SHP77 (cell line): ENCODE results near the gene CD3E.

Experiments
- DNase-seq, 2 experiments: peaks; one replicate each; lab custom pipeline; 2025; lab: John Stamatoyannopoulos, UW

Gene CD3E

DNA sequence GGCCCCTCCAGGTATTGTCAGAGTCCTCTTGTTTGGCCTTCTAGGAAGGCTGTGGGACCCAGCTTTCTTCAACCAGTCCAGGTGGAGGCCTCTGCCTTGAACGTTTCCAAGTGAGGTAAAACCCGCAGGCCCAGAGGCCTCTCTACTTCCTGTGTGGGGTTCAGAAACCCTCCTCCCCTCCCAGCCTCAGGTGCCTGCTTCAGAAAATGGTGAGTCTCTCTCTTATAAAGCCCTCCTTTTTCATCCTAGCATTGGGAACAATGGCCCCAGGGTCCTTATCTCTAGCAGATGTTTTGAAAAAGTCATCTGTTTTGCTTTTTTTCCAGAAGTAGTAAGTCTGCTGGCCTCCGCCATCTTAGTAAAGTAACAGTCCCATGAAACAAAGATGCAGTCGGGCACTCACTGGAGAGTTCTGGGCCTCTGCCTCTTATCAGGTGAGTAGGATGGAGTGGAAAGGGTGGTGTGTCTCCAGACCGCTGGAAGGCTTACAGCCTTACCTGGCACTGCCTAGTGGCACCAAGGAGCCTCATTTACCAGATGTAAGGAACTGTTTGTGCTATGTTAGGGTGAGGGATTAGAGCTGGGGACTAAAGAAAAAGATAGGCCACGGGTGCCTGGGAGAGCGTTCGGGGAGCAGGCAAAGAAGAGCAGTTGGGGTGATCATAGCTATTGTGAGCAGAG lies at the start of gene CD3E:
Gene CD3E, plus strand, starts transcription at position 163 of the 681 bp plus-strand sequence. Its CDS starts 223 bp downstream, at position 386.
- DNase-seq: no peak

DNA sequence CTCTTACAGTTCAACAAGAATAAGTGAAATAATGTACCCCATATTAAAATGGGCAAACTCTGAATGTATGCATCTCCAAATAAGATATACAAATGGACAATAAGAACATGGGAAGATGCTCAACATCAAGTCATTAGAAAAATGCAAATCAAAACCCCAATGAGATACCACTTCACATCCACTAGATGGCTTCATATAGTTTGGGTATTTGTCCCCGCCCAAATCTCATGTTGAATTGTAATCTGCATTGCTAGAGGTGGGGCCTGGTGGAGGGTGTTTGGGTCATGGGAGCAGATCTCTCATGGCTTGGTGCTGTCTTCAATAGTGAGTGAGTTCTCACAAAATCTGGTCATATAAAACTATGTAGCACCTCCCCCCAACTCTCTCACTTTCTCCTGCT lies 46.1 kb upstream of the CD3E start:
- no peak for DNase-seq

DNA sequence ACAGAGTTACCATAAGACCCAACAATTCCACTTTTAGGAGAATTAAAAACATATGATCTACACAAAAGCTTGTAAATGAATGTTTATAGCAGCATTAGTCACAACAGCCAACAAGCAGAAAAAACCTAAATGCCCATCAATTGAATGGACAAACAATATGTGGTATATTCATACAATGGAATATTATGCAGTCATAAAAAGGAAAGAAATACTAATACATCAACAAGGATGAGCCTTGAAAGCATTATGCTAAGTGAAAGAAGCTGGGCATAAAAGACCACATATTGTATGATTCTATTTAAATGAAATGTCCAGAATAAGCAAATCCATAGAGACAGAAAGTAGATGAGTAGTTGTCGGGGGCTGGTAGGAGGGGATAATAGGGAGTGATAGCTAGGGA lies 45.4 kb upstream of the CD3E start:
- no peak for DNase-seq

DNA sequence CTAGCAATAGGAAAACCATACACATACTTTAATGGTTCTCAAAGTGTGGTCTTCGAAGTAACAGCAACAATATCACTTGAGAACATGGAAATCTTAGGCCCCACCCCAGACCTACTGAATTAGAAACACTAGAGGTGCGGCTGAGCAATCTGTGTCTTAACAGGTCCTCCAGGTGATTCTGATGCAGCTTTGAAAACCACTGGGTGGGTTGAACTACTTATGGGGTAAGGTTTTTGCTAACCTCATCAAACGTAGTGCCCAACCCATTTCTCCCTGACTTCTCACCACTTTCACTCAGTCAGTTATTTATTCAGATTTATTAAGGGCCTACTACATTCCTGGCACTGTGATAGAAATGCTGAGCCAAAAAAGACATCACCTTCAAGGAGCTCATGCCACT lies 44.2 kb upstream of the CD3E start:
- no peak for DNase-seq

DNA sequence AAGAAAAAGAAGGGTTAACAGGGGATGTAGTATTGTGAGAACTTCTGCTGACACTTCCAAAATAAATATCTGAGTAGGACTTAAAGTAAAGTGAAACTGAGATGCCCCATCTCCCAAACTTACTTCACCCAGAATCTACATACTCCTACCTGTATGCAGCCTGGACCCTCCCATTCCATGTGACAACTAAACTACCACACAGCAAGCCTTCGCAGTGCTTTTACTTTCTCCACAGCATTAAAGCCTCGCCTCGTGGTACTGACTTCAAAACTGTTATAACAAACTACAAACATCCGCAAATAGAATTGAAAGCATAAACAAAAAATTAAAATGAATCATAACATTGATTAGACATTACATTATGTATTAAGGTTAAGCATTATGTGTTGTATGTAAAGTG lies 41.4 kb upstream of the CD3E start:
- DNase-seq: no peak

DNA sequence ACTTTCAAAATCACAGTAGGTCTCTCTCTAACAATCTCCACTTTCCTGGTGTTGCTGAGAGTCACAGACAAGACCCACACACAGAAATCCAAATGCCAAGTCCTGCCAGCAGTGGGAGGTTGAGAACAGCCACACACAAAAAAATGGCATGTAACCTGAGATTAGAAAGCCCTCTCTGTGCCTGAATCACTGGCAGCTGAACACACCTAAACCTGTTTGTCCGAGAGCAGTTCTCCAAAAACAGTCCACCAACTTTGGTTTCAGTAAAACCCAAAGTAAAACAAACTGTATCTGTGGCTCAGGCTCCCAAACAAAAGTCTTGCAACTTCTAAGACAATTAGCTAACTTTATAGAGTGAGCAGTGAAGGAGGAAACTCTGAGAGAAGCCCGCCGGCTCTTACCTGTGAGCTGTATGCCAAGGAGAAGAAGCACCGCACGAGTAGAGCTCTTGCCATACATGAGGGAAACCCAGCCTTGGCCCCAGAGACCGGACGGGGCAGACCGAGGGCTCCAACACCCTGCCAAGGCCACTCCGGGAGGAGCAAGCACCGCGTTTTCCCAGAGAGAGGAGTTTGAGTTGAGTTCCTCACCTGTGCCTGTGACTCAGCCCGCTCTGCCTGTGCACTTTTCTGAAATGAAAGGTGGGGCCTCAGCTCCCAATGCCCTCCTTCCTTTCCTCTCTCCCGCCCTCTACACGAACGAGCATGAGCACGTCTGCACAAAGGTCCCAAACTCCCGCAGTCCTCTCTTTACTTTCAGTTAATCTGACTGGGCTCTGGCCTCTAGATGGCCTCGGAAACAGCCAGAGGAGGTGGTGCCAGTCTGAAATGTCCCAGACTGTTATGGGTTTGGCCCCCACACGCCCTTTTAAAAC lies 40.6 kb upstream of the CD3E start, which contains the start of gene MPZL2:
Gene MPZL2, minus strand, starts transcription at position 603 of the 874 bp plus-strand sequence. Its CDS starts 144 bp downstream, at position 459.
- no peak for DNase-seq

DNA sequence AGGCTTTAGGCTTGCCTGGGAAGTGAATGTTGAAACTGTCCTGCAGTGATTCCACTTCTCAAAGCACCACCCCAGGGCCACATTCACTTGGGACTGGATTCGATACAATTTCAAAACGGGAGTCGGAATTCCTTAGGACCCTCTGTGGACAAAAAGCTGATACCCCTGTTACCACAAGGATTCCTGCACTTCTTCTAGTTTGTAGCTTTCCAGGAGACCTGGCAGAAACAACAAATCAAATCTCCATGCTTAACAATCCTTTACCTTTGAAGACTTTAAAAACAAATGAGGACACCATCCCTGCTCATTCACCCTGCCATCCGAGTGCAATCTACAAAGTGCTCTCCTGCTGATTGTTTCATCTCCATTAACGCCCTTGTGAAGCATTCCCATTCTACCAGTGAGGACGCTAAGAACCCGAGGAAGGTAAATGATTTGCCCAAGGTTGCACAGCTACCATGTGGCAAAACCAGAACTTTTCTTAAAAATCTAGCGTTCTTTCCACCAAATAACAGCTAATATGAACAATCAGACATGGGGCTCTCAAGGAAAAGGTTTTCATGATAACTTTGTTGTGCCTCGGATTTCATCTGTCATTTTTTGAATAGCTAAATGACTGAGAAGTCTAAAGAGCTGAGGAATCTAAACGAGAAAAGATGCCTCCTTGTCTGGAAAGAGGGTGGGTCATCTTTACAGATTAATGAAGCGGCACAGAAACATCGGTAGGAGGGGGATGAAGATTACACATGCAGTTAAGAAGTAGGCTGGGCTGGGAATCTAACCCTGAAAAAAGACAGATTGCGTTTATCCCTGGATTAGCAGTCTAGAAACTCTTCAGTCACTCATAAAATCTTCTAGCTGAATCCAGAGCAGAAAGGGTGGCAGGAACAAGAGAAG lies 39.7 kb upstream of the CD3E start:
- no peak for DNase-seq

DNA sequence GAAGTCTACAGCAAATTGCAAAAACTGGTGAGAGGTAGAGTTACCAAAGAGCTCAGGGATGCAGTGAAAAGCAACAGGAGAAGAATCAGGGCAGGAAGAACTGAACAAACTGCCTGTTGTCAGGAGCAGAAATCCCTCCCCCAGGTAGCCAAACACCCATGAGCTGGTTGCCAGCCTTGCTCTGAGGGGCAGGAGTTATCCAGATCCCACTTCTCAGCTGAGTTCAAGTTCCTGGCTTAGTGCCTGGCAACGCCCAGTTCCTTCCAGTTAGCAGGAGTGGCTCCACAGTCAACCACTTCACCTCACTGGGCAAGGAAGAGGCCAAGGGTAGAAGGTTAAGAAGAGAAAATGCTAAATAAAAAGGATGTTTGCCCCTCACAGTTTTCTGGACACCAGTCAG lies 38.6 kb upstream of the CD3E start:
- no peak for DNase-seq

DNA sequence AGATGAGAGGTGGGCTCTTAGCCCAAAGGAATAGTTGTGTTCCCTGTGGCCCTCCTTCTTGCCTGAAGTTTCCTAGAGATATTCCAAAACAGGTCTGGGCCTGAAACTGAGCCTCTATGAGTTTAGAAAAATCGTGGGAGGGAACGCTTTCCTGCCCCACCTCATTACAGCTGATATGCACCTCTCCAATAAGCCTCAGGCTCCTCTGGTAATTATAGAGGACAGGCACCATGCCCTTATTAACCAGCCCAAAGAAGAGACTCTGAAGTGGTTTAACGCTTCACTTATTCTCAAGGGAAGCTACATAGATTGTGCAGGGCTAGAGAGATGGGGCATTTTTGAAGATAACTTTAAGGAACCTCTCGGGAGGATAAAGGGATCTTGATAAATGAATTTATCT lies 37.0 kb upstream of the CD3E start:
- DNase-seq: no peak

DNA sequence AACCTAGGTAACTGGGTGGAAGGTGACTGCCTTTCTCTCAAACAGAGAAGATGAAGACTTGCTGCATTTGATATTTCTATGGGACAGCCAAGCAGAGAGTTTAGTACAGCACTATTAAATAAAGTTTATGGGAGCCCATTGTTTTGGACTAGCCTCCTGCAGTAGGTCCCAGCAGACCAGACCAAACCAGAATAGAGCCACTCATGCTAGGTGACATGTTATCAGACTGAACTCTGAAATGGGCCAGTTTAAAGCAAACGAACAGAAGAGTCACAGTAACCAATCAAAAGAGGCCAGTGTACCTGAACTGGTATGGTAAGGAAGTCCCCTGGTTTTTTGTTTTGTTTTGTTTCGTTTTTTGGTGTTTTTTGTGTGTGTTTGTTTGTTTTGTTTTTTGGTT lies 32.5 kb upstream of the CD3E start:
- no peak for DNase-seq

DNA sequence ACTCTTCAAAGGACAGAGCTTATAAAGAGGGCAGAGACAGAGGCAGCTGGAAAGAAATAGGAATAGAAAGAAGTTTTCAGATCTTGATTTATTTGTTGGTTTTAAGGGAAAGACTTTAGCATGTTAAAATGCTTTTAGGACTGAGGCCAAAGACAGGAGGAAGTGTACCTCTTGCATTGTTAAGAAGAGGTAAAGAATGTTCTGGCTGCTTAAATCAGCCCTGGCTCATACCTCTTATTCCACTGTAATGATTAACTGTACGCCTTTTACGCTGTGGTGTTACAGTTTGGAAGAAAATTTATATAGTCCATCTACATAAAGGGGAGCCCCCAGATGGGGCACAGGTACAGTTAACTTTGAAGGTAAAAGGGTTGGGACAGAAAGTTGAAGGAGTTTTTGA lies 30.3 kb upstream of the CD3E start:
- DNase-seq: no peak

DNA sequence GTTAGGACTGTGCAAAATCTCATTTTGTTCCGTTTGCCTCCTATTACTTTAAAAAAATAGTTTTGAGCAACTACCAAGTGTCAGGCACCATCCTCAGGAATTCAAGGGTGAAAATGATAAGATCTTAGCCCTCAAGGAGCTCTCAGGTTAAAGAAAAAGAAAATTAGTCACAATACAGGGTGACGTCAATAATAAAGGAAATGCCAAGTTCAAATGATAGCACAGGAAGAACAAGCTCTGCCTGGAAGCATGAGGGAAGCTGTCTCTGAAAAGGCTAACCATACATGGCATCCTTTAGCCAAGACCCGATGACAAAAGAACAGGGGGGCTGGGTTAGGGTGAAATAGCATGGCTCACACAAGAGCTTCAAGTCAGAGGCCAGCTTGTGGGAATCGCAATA lies 29.4 kb upstream of the CD3E start:
- no peak for DNase-seq

DNA sequence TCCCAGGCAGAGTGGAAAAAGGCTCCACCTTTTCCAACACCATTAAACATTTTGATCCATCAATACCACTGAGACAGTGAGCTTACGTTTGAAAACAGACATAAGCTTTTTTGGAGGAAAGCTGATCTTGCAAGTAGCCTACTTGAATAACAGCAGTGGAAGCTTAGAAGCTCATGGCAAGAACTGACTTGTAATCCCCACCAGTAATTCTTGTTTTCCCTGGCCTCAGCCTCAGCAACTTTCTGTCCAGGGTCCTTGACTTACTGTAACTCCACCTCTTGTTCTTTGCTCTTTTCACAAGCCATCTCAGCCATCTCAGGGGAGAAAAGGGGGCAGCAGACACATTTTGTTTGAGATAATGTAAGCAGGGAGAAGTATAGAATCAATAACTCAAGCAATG lies 28.1 kb upstream of the CD3E start:
- DNase-seq: no peak

DNA sequence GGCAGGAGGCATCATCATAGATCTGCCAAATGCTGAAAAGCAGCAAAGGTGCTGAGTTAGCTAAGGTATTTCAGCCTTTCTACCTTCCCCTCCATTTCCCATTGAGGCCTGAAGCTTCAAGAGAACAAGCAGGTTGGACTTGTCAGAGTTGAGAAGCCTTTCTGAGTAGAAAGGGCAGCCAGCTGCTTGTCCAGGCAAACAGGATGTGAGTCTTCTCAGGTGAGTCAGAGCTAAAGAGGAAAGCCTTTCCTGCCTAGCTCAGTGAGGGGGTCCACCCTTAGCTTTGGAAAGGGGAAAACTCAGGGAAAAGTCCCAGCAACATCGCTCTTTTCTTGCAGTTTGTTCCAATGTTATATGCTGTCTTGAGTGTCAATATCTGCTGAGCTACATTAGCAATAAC lies 27.2 kb upstream of the CD3E start:
- DNase-seq: no peak

DNA sequence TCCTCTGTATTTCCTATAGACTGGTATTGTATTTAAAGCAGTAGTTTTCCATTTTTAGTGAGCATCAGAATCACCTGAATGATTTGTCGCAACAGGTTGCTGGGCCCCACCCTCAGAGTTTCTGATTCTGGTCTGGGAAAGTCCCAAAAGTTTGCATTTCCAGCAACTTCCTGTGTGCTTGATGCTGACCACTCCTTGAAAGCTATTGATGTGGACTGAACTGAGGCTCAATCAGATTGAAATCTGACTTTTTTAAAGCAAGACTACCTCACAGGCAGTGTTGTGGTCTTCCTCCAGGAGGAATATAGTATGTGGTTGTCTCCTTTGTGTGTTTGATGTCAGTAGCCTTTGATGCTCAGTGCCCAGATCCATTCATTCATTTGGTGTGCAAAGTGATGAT lies 23.2 kb upstream of the CD3E start:
- DNase-seq: no peak

DNA sequence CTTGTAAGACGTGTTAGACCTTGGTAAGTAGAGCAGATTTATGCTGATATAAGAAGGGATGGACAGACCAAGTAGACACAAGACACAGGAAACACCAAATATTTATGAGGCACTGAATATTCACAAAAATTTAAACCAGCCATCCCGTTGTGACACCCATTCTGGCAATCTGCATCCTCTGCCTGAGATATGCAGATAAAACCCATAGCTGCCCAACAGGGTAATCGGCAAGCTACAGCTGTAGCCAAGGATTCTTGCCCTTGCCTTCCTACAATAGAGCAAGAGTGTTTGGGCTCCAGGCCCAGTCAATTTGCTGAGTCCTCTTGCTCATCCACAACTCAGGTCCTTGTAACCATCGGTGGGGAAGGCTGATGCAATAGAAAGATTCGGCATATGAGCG lies 21.9 kb upstream of the CD3E start:
- DNase-seq: no peak

DNA sequence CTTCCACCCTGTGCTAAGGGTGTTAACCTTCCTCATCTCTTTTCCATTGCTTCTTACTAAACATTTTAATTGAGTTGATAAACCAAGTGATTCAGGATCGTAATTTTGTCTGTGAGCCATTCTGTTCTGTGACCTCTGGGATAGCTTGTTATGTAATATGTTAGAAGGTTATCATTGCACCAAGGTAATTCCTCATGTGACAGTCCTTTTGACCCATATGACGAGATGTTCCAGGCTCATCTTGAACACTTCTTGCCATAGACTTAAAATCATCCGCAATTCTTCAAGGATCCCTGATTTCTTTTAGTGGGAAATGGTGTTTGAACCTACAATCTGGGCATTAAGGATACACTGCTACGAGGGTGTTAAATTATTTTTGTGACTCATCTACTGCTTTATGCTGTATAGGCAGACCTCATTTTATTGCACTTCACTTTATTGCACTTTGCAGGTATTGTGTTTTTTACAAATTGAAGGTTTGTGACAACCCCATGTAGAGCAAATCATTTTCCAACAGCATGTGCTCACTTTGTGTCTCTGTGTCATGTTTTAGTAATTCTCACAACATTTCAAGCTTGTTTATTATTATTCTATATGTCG lies 21.4 kb upstream of the CD3E start:
- no peak for DNase-seq

DNA sequence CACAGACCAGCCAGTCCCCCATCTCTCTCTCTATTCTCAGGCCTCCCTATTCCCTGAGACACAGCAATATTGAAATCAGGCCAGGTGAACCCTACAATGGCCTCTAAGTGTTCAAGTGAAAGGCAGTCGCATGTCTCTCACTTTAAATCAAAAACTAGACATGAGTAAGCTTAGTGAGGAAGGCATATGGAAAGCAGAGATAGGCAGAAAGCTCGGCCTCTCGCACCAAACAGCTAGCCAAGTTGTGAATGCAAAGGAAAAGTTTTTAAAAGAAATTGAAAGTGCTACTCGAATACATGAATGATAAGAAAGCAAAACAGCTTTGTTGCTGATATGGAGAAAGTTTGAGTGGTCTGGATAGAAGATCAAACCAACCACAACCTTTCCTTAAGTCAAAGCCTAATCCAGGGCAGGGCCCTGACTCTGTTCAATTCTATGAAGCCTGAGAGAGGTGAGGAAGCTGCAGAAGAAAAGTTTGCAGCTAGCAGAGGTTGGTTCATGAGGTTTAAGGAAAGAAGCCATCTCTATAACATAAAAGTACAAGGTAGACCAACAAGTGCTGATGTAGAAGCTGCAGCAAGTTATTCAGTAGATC lies 20.7 kb upstream of the CD3E start:
- no peak for DNase-seq

DNA sequence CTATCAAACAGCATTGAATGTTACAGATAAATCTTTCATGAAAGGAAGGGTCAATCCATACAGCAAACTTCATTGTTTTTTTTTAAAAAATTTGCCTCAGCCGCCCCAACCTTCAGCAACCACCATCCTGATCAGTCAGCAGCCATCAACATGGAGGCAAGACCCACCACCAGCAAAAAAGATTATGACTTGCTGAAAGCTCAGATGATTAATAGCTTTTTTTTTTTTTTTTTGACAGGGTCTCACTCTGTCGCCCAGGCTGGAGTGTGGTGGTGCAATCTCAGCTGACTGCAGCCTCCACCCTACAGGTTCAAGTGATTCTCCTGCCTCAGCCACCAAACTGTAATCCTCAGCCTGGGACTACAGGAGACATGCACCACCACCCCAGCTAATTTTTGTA lies 18.0 kb upstream of the CD3E start:
- DNase-seq: no peak

DNA sequence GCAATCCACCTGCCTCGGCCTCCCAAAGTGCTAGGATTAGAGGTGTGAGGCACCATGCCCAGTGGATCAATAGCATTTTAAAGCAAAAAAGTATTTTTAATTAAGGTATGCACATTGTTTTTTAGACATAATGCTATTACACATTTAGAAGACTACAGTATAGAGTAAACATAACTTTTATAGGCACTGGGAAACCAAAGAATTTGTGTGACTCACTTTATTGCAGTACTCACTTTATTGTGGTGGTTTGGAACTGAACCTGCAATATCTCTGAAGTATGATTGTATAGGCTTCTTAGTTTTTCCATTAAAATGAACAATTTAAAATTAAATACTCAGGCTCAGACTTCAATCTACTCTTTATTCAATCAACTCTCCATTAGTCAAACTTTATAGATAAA lies 17.5 kb upstream of the CD3E start:
- DNase-seq: no peak

DNA sequence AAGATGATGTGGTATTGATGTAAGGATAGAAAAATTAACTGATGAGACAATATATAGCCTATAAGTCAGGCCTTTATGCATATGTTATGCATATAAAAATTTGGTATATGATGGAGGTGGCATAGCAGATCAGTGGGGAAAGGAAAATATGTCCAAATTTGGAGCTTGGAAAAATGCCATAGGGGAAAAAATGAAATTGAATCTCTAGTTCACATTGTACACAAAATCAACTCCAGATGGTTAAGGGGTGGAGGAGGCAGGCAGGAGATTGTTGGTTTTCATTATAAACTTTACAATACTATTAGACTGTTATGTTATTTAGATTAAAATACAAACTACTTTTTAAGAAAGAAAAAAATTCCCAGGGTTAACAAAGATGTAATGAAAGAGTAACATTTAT lies 15.1 kb upstream of the CD3E start:
- no peak for DNase-seq

DNA sequence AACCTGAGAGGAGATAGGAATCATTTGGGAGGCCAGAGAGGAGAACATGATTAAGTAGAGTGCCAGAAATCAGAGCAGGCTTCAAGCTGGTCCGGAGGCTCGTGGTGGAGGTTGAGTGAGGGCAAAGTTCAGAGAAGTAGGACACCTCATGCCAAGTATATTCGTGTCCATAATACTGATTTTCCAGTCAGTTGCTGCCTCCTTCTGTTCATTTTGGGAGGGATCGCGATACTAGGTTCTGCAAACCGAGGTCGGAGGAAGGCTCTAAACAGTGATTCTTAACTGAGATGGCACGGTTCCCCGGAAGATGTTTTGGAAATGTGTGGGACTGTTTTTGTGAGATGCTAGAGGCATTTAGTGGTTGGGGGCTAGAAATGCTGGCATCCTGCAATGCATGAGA lies 13.6 kb upstream of the CD3E start:
- DNase-seq: no peak
